Measurements from ENCODE around the gene BBS2.

DNA sequence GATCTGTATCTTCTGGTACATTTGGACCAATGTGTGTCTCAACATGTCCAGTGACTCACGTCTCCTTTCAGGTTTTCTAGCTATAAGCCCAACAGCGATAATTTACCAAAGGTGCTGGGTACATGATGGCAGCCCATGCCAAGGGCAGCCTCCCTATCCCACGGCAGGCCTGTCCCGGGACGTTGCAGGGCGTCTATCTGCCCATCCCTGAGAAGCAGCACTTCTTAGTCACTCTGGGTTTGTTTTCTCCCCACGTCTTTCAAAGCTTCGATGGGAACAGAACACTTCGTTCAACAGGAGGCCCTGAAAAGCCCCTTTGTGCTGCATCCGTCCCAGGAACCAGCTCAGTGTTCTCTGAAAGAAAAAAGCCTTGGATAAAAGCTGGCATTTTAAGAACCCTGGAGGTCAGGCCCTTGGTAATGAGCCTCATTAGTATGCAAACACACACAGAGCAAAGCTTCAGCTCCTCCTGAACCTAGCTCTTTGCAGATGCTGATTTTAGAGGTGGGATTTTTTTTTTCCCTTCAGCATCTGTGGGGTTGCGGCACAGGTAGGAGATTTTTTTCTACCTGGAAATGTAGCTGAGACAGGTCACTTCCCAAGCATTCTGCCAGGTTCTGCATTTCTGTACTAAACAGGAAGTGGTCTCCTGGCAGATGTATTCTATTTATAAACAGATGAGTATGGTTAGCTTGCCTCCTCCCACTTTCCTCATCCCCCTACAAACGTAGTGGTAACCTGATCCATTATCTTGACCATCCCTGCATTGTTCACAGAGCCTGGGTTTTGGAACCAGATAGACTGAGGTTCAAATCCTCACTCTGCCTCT lies 27.5 kb upstream of the BBS2 start:
- TF ChIP-seq POLR2A (IDR thresholded peaks at IDR 0.05; ENCODE audit: insufficient read depth in 1 of 2, low read depth in 2 of 2, low read length in 2 of 2) (no peak), EZH2 (conservative IDR thresholded peaks at IDR 0.05; ENCODE audit: low read depth, low read length) (no peak), ZMYM2 (CRISPR knock-in tag; IDR thresholded peaks at IDR 0.05) (no peak)

Data from HepG2 (cell line).